HG03575 (cell line): ENCODE measurements around the gene SV2C.
"Not testable (repeated sequence)": the region's sequence is repeated elsewhere in the genome, so short reads cannot be mapped to it uniquely, and the experiment has no call there.

ENCODE experiments used
- ATAC-seq: cut with Tn5 transposase; IDR thresholded peaks from one replicate; pipeline ENCODE4 v1.9.1; 2021; ENCODE audit not compliant: unreplicated experiment, insufficient number of reproducible peaks, low FRiP score; ENCODE audit errors: extremely low read depth

Gene SV2C

GRCh38 chr5:76356887-76357286 lies 273.7 kb downstream of the SV2C start:
- no peak for ATAC-seq

- no peak for ATAC-seq
Measured at GRCh38 chr5:76363352-76364225, 280.4 kb downstream of the SV2C start.

- no peak for ATAC-seq
Measured at GRCh38 chr5:76364226-76364589, 281.0 kb downstream of the SV2C start.

GRCh38 chr5:76365561-76365960 lies 282.4 kb downstream of the SV2C start:
- ATAC-seq: no peak

GRCh38 chr5:76366596-76366995 lies 283.4 kb downstream of the SV2C start:
- ATAC-seq: no peak

- no peak for ATAC-seq
Measured at GRCh38 chr5:76367623-76368371, 284.6 kb downstream of the SV2C start.

GRCh38 chr5:76368941-76369340 lies 285.8 kb downstream of the SV2C start:
- ATAC-seq: no peak

- ATAC-seq: not testable (repeated sequence)
Measured at GRCh38 chr5:76369668-76370067, 286.5 kb downstream of the SV2C start.

- ATAC-seq: no peak
Measured at GRCh38 chr5:76371960-76372322, 288.8 kb downstream of the SV2C start.

- ATAC-seq: no peak
Measured at GRCh38 chr5:76372323-76373054, 289.3 kb downstream of the SV2C start.

GRCh38 chr5:76376148-76376865 lies 293.1 kb downstream of the SV2C start:
- ATAC-seq: no peak

GRCh38 chr5:76376866-76377230 lies 293.7 kb downstream of the SV2C start:
- ATAC-seq: no peak

- no peak for ATAC-seq
Measured at GRCh38 chr5:76378355-76378754, 295.2 kb downstream of the SV2C start.

GRCh38 chr5:76379316-76379715 lies 296.1 kb downstream of the SV2C start:
- no peak for ATAC-seq

- ATAC-seq: no peak
Measured at GRCh38 chr5:76379855-76380254, 296.7 kb downstream of the SV2C start.

- ATAC-seq: no peak
Measured at GRCh38 chr5:76380346-76381066, 297.3 kb downstream of the SV2C start.

- no peak for ATAC-seq
Measured at GRCh38 chr5:76383126-76383832, 300.1 kb downstream of the SV2C start.

- no peak for ATAC-seq
Measured at GRCh38 chr5:76384189-76384588, 301.0 kb downstream of the SV2C start.
